Measurements from ENCODE around the gene PRR7.

The PRR7 gene

GRCh38 chr5:177468329-177468684 lies 21.7 kb downstream of the PRR7 start:
- H3K4me3 ChIP-seq (ENCODE audit: low read length), result no peak overlapping the region
- peak; percentile 74 for DNase-seq (ENCODE audit: low read depth)
- no peak for TF ChIP-seq CTCF (IDR thresholded peaks at IDR 0.05; ENCODE audit: insufficient read depth, low read depth, low read length, missing control alignments)

GRCh38 chr5:177468685-177469628 lies 22.3 kb downstream of the PRR7 start:
- no peak overlapping the region for H3K4me3 ChIP-seq (ENCODE audit: low read length)
- no peak for TF ChIP-seq CTCF (IDR thresholded peaks at IDR 0.05; ENCODE audit: insufficient read depth, low read depth, low read length, missing control alignments)
- DNase-seq (ENCODE audit: low read depth), result peak; percentile 82

GRCh38 chr5:177469750-177470525 lies 23.3 kb downstream of the PRR7 start:
- H3K4me3 ChIP-seq (ENCODE audit: low read length), result no peak overlapping the region
- no peak for DNase-seq (ENCODE audit: low read depth)
- no peak for TF ChIP-seq CTCF (IDR thresholded peaks at IDR 0.05; ENCODE audit: insufficient read depth, low read depth, low read length, missing control alignments)

GRCh38 chr5:177470759-177471536 lies 24.3 kb downstream of the PRR7 start:
- no peak overlapping the region for H3K4me3 ChIP-seq (ENCODE audit: low read length)
- no peak for TF ChIP-seq CTCF (IDR thresholded peaks at IDR 0.05; ENCODE audit: insufficient read depth, low read depth, low read length, missing control alignments)
- peak; percentile 63 for DNase-seq (ENCODE audit: low read depth)

GRCh38 chr5:177471610-177472356 lies 25.2 kb downstream of the PRR7 start:
- TF ChIP-seq CTCF (IDR thresholded peaks at IDR 0.05; ENCODE audit: insufficient read depth, low read depth, low read length, missing control alignments), result no peak
- DNase-seq (ENCODE audit: low read depth), result no peak
- peak overlapping the region; percentile 63 for H3K4me3 ChIP-seq (ENCODE audit: low read length)

All from epithelial cell of esophagus (primary cell).